GM23338 (cell line): ENCODE results near the gene KCNH6.

Experiments
- CREB1 ChIP-seq: fragments of 250-450 bp; sonication (Bioruptor Pico); IDR thresholded peaks from 2 replicates; pipeline ENCODE4 v1.5.0; 2020; ENCODE audit warnings: low read depth, mild to moderate bottlenecking, moderate library complexity
- CTCF ChIP-seq, 2 experiments: fragments of 200-600 bp in 1 of 2; sonication (generic) in 1 of 2; conservative IDR thresholded peaks; 2 replicates each; pipeline versions ENCODE4 v1.5.1 to v1.6.1; 2016 to 2017; ENCODE audit warnings: antibody characterized with exemption in 2 of 2, low read depth in 2 of 2, mild to moderate bottlenecking in 2 of 2, moderate library complexity in 1 of 2
- ETS1 ChIP-seq: IDR thresholded peaks from 2 replicates; pipeline ENCODE4 v1.6.1; 2016; ENCODE audit warnings: antibody characterized with exemption
- EZH2 ChIP-seq: fragments of 200-600 bp; sonication (generic); IDR thresholded peaks from one replicate; pipeline ENCODE4 v1.8.0; 2017; ENCODE audit warnings: antibody characterized with exemption, mild to moderate bottlenecking, low read depth; ENCODE audit not compliant: unreplicated experiment
- EZH2phosphoT487 ChIP-seq: fragments of 200-600 bp; sonication (generic); IDR thresholded peaks from one replicate; pipeline ENCODE4 v1.8.1; 2018; ENCODE audit warnings: antibody characterized with exemption; ENCODE audit not compliant: unreplicated experiment
- JUNB ChIP-seq: IDR thresholded peaks from one replicate; pipeline ENCODE4 v1.6.1; 2016; ENCODE audit warnings: antibody characterized with exemption; ENCODE audit not compliant: unreplicated experiment
- POLR2AphosphoS5 ChIP-seq: IDR thresholded peaks from 2 replicates; pipeline ENCODE4 v1.6.1; 2016; ENCODE audit warnings: antibody characterized with exemption, low read depth
- REST ChIP-seq: IDR thresholded peaks from one replicate; pipeline ENCODE4 v1.6.1; 2018; ENCODE audit warnings: antibody characterized with exemption; ENCODE audit not compliant: unreplicated experiment
- STAT1 ChIP-seq: IDR thresholded peaks from one replicate; pipeline ENCODE4 v1.6.1; 2016; ENCODE audit warnings: antibody characterized with exemption; ENCODE audit not compliant: unreplicated experiment
- ZNF114 ChIP-seq: fragments of 250-450 bp; sonication (Bioruptor Pico); IDR thresholded peaks from 2 replicates; pipeline ENCODE4 v1.5.0; 2020; ENCODE audit warnings: mild to moderate bottlenecking, moderate library complexity

GRCh38 chr17:63504261-63504660, 18.9 kb upstream of the KCNH6 start:
- TF ChIP-seq CREB1 (CRISPR knock-in tag) (no peak), REST (no peak), CTCF (conservative IDR thresholded peaks at IDR 0.05; ENCODE audit: low read depth in 2 of 2) (no peak), EZH2 (no peak), JUNB (no peak), POLR2AphosphoS5 (no peak), ETS1 (no peak), EZH2phosphoT487 (no peak), ZNF114 (CRISPR knock-in tag) (no peak), STAT1 (no peak)
